H54 (cell line): ENCODE data around the gene KNTC1.
"Not testable (repeated sequence)": the region's sequence is repeated elsewhere in the genome, so short reads cannot be mapped to it uniquely, and the experiment has no call there.

Experiments used
- DNase-seq: peaks from one replicate; pipeline ENCODE4 v3.0.0; 2011; ENCODE audit warnings: low spot score, mixed read lengths; ENCODE audit not compliant: insufficient read length
- FAIRE-seq: peaks from 3 replicates; lab custom pipeline; 2011; peaks lifted over from hg19 to GRCh38; lab: Jason Lieb, UNC
- POLR2A ChIP-seq: IDR thresholded peaks from 2 replicates; pipeline ENCODE4 v1.6.1; 2011; ENCODE audit warnings: low read depth, mild to moderate bottlenecking, low read length

Gene KNTC1

GRCh38 chr12:122526683-122527477 is at the start of gene KNTC1, which contains the start of gene RSRC2:
Gene KNTC1, plus strand, starts transcription at chr12:122527249. Its CDS starts 2,815 bp downstream, at chr12:122530064.
Gene RSRC2, minus strand, starts transcription at chr12:122526936. Its CDS starts 83 bp downstream, at chr12:122526853.
- FAIRE-seq: peak; percentile 99
- peak; percentile 81 for DNase-seq

GRCh38 chr12:122480753-122481152 is 46.3 kb upstream of the KNTC1 start:
- FAIRE-seq (no peak), DNase-seq (no peak)
- TF ChIP-seq POLR2A: no peak

More at GRCh38 chr12:122526683-122527477, at the start of gene KNTC1, which contains the start of gene RSRC2:
- TF ChIP-seq POLR2A: peak; percentile 73

- DNase-seq (no peak), FAIRE-seq (no peak)
- no peak for TF ChIP-seq POLR2A
Measured at GRCh38 chr12:122481861-122482260, 45.2 kb upstream of the KNTC1 start.

GRCh38 chr12:122483969-122484368 is 43.1 kb upstream of the KNTC1 start:
- DNase-seq: no peak
- no peak for TF ChIP-seq POLR2A
- no peak for FAIRE-seq

GRCh38 chr12:122484385-122484784 is 42.7 kb upstream of the KNTC1 start:
- not testable (repeated sequence) for FAIRE-seq, DNase-seq

- DNase-seq, FAIRE-seq: not testable (repeated sequence)
Measured at GRCh38 chr12:122486360-122486759, 40.7 kb upstream of the KNTC1 start.

- FAIRE-seq: no peak
- TF ChIP-seq POLR2A: no peak
Measured at GRCh38 chr12:122486805-122487426, 40.1 kb upstream of the KNTC1 start.

GRCh38 chr12:122487807-122488206 is 39.2 kb upstream of the KNTC1 start:
- not testable (repeated sequence) for DNase-seq, FAIRE-seq

More at GRCh38 chr12:122486805-122487426, 40.1 kb upstream of the KNTC1 start:
- no peak for DNase-seq

- no peak for FAIRE-seq
- no peak for TF ChIP-seq POLR2A
- no peak for DNase-seq
Measured at GRCh38 chr12:122489038-122489437, 38.0 kb upstream of the KNTC1 start.

- no peak for TF ChIP-seq POLR2A
- no peak for DNase-seq
- FAIRE-seq: peak; percentile 27
Measured at GRCh38 chr12:122491991-122492390, 35.1 kb upstream of the KNTC1 start.

- FAIRE-seq, DNase-seq: not testable (repeated sequence)
Measured at GRCh38 chr12:122493222-122493621, 33.8 kb upstream of the KNTC1 start.

GRCh38 chr12:122495258-122495657 is 31.8 kb upstream of the KNTC1 start:
- TF ChIP-seq POLR2A: no peak
- no peak for DNase-seq
- FAIRE-seq: no peak

GRCh38 chr12:122499991-122500684 is 26.9 kb upstream of the KNTC1 start:
- FAIRE-seq: no peak
- peak; percentile 31 for DNase-seq
- TF ChIP-seq POLR2A: no peak; the same call in 1 of the 2 replicates
